HPDE6-E6E7 (cell line): ENCODE data around the gene EIF4G3.
"Not testable (repeated sequence)": the region's sequence is repeated elsewhere in the genome, so short reads cannot be mapped to it uniquely, and the experiment has no call there.

Source experiments
- DNase-seq: peaks from one replicate; pipeline ENCODE4 v3.0.0; 2011; ENCODE audit warnings: missing footprints; ENCODE audit errors: extremely low spot score

EIF4G3 gene

DNA sequence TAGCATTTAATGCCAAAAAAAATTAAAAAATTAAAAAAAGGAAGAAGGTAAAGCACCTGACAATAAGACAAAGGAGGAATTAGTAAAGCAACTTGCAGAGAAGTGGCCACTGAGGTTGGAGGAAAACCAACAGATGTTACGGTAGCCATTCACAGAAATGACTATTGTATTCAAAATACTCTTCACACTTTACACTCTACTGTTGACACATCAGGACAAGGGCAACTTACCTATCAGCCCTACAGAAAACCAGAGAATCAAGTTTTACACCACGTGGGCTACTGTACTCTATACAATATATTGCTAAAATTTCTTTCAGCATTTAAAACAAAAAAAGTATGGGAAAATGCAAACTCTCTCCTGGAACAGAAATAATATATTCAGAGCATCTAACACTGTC is 70.0 kb downstream of the EIF4G3 start:
- DNase-seq = no peak

DNA sequence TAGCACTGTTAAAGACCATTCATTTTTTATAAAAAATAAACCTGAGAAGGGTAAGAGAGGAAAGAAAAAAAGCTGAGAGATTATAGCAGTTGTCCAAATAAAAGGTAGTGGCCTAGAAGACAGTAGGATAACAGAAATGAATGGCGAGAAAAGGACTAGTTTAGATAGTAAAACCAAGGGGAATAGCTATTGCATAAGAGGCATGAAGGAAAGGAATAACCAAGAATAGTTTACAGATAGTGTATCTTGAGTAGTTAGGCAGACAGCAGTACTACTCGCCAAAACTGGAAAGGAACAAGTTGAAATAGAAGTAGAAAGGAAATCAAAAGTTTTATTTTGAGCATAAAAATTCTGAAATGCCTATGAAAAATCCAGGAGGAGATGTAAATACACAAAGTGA is 70.5 kb downstream of the EIF4G3 start:
- DNase-seq = no peak

DNA sequence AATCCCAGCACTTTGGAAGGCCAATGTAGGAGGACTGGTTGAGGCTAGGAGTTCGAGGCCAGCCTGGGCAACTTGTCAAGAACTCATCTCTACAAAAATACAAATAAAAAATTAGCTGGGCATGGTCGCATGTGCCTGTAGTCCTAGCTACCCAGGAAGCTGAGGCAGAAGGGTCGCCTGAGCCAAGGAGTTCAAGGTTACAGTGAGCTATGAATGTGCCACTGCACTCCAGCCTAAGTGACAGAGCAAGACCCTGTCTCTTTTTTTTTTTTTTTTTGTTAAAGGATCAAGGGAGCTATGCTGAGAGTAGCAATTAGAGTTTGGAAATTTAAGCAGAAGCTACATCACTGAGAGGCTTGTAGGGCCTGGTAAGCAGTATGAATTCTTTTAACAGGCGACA is 70.9 kb downstream of the EIF4G3 start:
- DNase-seq = no peak

DNA sequence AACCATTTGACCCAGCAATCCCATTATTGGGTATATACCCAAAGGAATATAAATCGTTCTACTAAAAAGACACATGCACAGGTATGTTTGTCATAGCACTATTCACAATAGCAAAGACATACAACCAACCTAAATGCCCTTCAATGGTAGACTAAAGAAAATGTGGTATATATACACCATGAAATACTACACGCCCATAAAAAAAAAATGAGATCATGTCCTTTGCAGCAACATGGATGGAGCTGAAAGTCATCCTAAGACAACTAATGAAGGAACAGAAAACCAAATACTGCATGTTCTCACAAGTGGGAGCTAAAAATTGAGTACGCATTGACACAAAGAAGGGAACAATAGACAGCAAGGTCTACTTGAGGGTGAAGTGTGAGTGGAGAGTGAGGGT is 72.0 kb downstream of the EIF4G3 start:
- no peak for DNase-seq

DNA sequence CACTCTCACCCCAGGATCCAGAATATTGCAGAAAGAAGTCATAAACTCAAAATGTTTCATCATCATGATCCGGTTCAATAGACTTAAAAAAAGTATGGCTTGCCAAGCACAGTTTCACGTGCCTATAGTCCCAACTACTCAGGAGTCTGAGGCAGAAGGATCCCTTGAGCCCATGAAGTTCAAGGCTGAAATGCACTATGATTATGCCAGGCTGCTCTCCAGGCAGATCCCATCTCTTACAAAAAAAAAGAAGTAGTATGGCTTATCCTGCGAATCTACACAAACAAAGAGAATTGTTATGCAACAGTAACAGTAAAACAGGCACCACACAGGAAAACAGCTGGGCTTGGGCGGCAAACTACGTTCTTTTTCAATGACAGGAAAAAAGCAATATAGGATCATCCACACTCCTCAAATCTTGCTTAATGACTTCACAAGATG is 76.2 kb downstream of the EIF4G3 start:
- no peak for DNase-seq

DNA sequence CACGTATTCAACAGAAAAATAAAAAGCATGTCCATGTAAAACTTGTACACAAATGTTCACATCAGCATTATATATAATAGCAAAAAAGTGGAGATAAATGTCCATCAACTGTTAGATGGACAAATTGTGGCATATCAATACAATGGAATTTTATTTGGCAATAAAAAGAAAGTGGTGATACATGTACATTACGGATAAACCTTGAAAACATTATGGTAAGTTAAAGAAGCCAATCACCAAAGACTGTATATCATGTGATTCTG is 76.9 kb downstream of the EIF4G3 start:
- DNase-seq = no peak

DNA sequence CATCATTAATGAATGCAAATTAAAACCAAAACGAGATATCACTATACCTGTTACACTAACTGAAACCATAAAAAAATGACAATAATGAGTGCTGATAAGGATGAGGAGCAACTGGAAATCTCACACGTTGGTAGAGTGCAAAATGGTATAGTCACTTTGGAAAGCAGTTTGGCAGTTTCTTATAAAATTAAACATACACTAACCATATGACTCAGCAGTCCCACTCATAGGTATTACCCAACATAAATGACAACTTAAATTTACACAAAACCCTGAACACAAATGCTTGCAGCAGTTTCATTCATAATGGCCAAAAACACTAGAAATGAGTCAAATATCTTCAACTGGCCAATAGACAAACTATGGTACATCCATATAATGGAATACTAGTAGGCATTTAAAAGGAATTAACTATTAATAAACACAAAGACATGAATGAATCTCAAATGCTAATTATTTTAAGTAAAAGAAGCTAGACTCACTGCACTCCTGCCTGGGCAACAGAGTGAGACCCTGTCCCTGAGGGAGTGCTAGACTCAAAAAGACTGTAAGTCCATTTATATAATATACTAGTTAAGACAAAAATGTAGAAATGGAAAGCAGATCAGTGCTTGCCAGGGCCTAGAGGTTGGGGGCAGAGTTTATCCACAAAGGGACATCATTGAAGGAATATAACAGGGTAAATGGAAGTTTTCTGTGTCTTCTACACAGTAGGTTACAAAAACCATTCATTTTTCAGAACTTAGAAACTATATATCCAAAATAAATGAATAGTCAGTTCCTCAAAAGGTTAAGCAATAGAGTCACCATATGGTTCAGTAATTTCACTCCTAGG is 77.4 kb downstream of the EIF4G3 start:
- no peak for DNase-seq

DNA sequence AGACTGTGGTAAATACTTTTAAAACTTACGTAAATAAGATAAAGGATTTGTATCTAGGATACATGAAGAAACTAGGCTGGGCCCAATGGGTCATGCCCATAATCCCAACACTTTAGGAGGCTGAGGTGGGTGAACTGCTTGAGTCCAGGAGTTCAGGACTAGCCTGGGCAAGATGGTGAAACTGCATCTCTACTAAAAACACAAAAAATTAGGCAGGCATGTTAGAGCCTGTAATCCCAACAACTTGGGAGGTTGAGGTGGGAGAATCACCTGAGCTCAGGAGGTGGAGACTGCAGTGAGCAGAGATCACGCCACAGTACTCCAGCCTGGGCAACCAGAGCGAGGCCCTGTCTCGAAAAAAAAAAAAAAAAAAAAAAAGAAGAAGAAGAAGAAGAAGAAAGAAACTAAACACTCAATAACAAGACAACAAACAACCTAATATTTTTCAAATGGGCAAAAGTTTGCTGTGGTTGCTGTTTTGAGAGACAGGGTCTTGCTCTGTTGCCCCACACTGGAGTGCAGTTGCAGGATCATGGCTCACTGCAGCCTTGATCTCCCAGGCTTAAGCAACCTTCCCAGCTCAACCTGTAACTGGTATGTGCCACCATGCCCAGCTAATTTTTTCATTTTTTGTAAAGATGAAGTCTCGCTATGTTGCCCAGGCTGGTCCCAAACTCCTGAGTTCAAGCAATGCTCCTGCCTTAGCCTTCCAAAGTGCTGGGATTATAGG is 78.3 kb downstream of the EIF4G3 start:
- DNase-seq = no peak

DNA sequence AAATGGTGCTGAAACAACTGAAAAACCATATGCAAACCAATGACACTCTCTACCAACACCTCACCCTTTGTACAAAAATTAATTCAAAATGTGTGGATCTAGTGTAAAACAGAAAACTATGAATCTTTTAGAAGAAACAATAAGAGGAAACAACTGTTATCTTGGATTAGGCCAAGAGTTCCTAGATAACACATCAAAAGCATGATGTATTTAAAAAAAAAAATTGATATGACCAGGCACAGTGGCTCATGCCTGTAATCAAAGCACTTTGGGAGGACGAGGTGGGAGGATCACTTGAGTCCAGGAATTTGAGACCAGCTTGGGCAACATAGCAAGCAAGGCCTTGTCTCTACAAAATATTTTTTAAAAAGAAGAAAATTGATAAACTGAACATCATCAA is 79.0 kb downstream of the EIF4G3 start:
- DNase-seq = no peak

DNA sequence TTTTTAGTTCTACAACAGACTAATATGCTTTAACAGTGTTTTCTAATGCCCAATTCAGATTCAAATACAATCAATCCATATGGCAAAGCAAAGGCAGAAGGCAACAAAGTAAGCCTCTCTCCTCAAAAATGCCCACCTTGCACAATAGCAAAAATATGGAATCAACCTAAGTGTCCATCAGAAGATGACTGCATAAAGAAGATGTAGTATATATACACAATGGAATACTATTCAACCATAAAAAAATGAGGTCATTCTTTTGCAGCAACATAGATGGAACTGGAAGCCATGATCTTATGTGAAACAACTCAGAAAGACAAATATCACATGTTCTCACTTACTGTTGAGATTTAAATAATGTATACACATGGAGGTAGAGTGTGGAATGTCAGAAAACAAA is 80.7 kb downstream of the EIF4G3 start:
- DNase-seq = no peak

DNA sequence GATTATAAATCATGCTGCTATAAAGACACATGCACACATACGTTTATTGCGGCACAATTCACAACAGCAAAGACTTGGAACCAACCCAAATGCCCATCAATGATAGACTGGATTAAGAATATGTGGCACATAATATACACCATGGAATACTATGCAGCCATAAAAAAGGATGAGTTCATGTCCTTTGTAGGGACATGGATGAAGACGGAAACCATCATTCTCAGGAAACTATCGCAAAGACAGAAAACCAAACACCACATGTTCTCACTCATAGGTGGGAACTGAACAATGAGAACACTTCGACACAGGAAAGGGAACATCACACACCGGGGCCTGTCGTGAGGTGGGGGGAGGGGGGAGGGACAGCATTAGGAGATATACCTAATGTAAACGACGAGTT is 82.4 kb downstream of the EIF4G3 start:
- not testable (repeated sequence) for DNase-seq

DNA sequence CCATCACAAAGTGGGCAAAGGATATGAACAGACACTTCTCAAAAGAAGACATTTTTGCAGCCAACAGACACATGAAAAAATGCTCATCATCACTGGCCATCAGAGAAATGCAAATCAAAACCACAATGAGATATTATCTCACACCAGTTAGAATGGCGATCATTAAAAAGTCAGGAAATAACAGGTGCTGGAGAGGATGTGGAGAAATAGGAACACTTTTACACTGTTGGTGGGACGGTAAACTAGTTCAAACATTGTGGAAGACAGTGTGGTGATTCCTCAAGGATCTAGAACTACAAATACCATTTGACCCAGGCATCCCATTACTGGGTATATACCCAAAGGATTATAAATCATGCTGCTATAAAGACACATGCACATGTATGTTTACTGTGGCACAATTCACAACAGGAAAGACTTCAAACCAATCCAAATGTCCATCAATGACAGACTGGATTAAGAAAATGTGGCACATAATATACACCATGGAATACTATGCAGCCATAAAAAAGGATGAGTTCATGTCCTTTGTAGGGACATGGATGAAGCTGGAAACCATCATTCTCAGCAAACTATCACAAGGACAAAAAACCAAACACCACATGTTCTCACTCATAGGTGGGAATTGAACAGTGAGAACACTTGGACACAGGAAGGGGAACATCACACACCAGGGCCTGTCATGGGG is 83.3 kb downstream of the EIF4G3 start:
- not testable (repeated sequence) for DNase-seq

DNA sequence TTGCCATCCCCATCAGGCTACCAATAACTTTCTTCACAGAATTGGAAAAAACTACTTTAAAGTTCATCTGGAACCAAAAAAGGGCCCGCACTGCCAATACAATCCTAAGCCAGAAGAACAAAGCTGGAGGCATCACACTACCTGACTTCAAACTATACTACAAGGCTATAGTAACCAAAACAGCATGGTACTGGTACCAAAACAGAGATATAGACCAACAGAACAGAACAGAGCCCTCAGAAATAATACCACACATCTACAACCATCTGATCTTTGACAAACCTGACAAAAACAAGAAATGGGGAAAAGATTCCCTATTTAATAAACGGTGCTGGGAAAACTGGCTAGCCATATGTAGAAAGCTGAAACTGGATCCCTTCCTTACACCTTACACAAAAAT is 84.2 kb downstream of the EIF4G3 start:
- DNase-seq = not testable (repeated sequence)

DNA sequence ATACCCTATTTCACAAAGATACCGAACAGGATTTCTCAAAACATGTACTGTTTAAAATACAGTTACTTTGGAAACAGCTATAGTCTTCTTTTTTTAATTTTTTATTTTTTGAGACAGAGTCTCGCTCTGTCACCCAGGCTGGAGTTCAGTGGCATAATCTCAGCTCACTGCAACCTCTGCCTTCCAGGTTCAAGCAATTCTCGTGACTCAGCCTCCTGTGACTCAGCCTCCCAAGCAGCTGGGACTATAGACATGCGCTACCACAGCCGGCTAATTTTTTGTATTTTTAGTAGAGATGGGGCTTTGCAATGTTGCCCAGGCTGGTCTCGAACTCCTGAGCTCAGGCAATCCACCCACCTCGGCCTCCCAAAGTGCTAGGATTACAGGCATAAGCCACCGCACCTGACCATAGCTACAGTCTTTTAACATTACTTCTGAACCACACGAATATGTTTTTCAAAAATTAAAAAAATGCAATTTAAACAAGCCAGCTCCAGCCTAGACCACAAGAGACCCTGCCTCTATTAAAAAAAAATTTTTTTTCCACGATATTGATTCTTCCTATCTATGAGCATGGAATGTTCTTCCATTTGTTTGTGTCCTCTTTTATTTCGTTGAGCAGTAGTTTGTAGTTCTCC is 85.5 kb downstream of the EIF4G3 start:
- DNase-seq = not testable (repeated sequence)

DNA sequence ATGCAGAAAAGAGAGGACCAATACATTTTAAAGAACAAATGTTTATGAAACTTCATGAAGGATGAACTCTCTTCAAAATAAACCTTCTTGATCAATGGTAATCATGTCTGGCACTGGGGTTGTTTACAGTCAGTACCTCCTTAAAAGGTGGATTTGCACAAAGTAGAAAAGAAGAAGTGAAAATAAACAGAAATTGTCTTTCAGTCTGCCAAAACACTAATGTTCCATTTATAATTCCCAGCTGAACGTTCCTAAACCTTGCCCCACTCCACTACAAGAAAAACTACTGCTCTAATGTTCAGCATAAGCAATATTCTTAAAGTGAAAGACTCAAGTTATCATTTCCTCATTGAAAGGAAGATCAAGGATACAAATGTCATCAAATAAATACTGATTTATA is 86.2 kb downstream of the EIF4G3 start:
- DNase-seq = no peak

DNA sequence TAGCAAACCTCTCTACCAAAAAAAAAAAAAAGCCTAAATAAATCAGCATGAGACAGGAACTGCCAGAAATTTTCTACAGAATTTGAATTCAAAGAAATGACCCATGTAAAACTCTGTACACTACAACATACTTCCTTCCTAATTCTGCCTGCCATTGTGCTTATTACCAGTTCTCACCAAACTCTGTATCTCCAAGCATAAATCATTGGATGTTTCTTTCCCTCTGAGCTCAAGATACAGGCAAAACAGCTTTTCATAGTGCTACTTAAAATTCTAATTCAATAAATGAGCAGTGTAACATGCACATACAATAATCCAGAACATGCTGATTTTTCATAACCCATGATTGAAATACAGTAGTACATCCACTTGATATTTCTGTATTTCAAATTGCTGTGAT is 87.0 kb downstream of the EIF4G3 start:
- no peak for DNase-seq

DNA sequence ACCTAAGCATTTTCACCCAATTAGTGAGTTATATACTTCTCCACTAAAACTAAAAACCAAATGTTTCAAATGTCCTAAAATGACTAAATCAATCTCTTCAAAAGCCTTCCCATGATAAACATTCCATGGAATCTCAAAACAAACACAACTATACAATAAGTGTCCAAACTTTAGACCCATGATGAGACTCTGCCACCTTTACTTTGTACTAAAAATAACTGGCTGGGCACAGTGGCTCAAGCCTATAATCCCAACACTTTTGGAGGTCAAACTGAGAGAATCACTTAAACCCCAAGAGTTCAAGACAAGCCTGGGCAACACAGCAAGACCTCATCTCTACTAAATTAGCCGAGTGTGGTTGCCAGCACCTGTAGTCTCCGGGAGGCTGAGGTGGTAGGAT is 87.4 kb downstream of the EIF4G3 start:
- DNase-seq = no peak

DNA sequence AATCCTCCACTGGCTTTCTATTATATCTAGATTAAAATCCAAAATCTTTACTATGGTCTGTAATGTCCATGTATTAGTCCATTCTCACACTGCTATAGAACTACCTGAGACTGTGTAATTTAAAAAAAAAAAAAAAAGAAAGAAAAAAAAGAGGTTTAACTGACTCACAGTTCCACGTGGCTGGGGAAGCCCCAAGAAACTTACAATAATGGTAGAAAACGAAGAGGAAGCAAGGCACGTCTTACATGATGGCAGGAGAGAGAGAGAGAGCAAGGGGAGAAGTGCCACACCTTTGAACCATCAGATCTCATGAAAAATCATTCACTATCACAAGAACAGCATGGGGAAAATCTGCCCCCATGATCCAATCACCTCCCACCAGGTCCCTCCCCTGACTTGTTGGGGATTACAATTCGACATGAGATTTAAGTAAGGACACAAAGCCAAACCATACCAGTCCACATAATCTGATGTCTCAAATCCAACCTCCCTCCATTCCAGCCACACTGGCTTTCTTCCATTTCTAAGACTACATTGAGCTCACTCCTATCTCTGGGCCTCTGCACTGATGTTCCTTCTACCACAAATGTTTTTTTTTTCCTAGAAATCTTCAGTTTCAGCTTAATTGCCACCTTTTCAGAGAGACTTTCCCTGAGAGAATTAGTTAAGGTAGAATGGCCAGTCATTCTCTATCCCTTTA is 92.4 kb downstream of the EIF4G3 start:
- DNase-seq = no peak

DNA sequence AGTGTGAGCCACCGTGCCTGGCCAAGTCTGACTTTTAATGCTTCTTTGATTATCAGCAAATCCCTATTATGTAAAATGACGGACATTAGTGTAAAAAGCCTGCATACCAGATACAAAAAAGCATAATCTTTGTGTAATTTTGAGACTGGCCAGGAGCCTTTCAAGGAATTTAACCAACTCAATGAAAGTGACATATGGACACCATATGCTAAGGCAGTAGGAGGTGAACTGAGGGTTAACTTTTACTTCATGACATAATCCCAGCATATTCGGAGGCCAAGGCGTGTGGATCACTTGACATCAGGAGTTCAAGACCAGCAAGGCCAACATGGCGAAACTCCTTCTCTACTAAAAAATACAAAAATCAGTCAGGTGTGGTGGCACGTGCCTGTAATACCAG is 94.6 kb downstream of the EIF4G3 start:
- DNase-seq = no peak

DNA sequence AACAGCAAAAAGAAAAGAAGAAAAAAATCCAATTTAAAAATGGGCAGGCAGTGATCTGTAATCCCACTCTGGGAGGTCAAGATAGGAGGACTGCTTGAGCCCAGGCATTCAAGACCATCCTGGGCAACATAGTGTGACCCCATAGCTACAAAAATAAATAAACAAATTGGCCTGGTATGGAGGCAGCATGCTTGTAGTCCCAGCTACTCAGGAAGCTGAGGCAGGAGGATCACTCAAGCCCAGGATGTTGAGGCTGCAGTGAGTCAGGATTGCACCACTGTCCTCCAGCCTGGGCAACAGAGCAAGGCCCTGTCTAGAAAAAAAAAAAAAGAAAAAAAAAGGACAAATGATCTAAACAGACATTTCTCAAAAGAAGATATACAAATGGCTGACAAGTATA is 99.6 kb downstream of the EIF4G3 start:
- DNase-seq = no peak

DNA sequence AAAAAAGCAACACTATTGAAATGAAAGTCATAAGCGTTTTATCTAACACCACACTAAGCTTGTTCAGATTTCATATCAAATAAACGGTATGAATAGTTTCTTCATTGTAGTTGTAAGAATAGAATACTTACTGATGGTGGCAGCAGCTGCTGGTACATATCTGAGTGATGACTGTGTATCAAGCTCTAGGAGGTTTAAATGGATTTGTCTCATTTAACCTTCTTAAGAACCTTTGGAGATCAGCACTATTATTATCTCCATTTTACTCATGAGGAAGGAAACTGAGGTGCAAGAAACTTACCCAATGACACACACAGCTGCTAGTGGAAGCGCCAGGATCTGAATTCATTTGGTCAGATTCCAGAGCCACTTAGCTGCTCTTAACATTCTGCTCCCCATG is 104.0 kb downstream of the EIF4G3 start:
- DNase-seq = peak; percentile 7

DNA sequence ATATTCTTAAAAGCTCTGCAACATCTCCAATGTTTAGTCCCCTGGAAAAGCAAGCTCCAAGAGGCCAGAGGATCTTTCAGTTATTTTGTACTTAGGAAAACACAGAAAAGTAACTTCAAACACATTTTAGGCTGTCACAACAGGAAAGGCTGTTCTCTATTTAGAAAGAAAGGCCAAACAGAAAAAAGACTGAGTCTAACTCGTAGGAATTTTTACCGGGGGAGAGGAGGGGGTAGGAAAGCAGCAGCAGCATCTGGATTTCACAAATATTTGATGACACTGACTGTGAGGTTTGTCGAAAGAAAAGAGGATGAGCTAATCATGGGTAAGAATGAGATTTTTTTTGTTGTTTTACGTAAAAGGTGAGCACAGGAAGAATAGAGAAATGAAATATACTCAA is 107.1 kb downstream of the EIF4G3 start:
- no peak for DNase-seq
